Mesothelial cell of epicardium (in vitro differentiated cells): ENCODE measurements around the gene DGLUCY. TPM values are rescaled to one million over a fixed set of nuclear protein-coding genes. Genes with fewer than 3 reads are reported as not detected.

ENCODE experiments used
- DNase-seq, 2 experiments: peaks; one replicate each; pipeline ENCODE4 v3.0.0; 2021; ENCODE audit warnings: low spot score in 2 of 2; ENCODE audit not compliant: unreplicated experiment in 2 of 2
- H3K27ac Mint-ChIP-seq: 2 replicates; pipeline ENCODE4 v1.8.0; 2021; ENCODE audit warnings: mixed read lengths
- H3K27me3 Mint-ChIP-seq: 2 replicates; pipeline ENCODE4 v1.8.0; 2021; ENCODE audit warnings: low read depth, mixed read lengths
- H3K36me3 Mint-ChIP-seq: 2 replicates; pipeline ENCODE4 v1.8.0; 2021; ENCODE audit warnings: mixed read lengths
- H3K4me1 Mint-ChIP-seq: 2 replicates; pipeline ENCODE4 v1.8.0; 2021; ENCODE audit warnings: mixed read lengths
- H3K4me3 Mint-ChIP-seq: 2 replicates; pipeline ENCODE4 v1.8.0; 2021; ENCODE audit warnings: mild to moderate bottlenecking, moderate library complexity, mixed read lengths
- H3K9me3 Mint-ChIP-seq: 2 replicates; pipeline ENCODE4 v1.8.0; 2021; ENCODE audit warnings: mixed read lengths
- CTCF ChIP-seq: fragments of 200-600 bp; sonication (generic); IDR thresholded peaks from one replicate; pipeline ENCODE4 v1.5.0; 2021; ENCODE audit warnings: antibody characterized with exemption; ENCODE audit not compliant: unreplicated experiment
- total RNA-seq: library from RNA; stranded (reverse); gene quantifications from 3 replicates; pipeline ENCODE4 v1.2.1, GENCODE V29; 2021

DGLUCY gene
- total RNA-seq, 1 donor from 2014 or later = 64.1 TPM

- Mint-ChIP-seq H3K4me3 (no peak overlapping the region), H3K9me3 (no peaks in the 10 kb centered on the region), H3K36me3 (peaks cover 2% of the 10 kb centered on the region), H3K27me3 (no peaks in the 10 kb centered on the region), H3K4me1 (no peaks in the 10 kb centered on the region), H3K27ac (no peak overlapping the region)
- no peak for TF ChIP-seq CTCF
- no peak for DNase-seq
Measured at GRCh38 chr14:91273273-91273884, 159.5 kb downstream of the DGLUCY start.

GRCh38 chr14:91273885-91274273, 160.0 kb downstream of the DGLUCY start:
- H3K36me3 Mint-ChIP-seq = peaks cover 2% of the 10 kb centered on the region
- H3K27me3 Mint-ChIP-seq = no peaks in the 10 kb centered on the region

GRCh38 chr14:91274796-91275195, 160.9 kb downstream of the DGLUCY start:
- Mint-ChIP-seq H3K36me3 (peaks cover 2% of the 10 kb centered on the region), H3K9me3 (no peaks in the 10 kb centered on the region), H3K4me3 (no peak overlapping the region), H3K27ac (no peak overlapping the region), H3K27me3 (no peaks in the 10 kb centered on the region), H3K4me1 (no peaks in the 10 kb centered on the region)
- no peak for DNase-seq
- no peak for TF ChIP-seq CTCF

More at GRCh38 chr14:91273885-91274273, 160.0 kb downstream of the DGLUCY start:
- Mint-ChIP-seq H3K4me3 (no peak overlapping the region), H3K27ac (no peak overlapping the region), H3K9me3 (no peaks in the 10 kb centered on the region), H3K4me1 (no peaks in the 10 kb centered on the region)
- DNase-seq = no peak
- no peak for TF ChIP-seq CTCF

Other genes starting within 250 kb of the DGLUCY start
- 11.0 to 12.8 TPM (median 11.8 TPM) in 3 replicates for gene RPS6KA5, start 53.4 kb upstream of the DGLUCY start, total RNA-seq
- gene GPR68, start 130.6 kb downstream of the DGLUCY start, total RNA-seq = 0.79 to 1.2 TPM (median 1.1 TPM) in 3 replicates